H9 (cell line): ENCODE data around the gene HTRA3. TPM values are rescaled to one million over a fixed set of nuclear protein-coding genes. Genes with fewer than 3 reads are reported as not detected.

Source experiments
- DNase-seq: peaks from one replicate; pipeline ENCODE4 v3.0.0-alpha.2; 2017
- H2AFZ ChIP-seq: one replicate; pipeline ENCODE4 v1.6.1; 2013; ENCODE audit warnings: mild to moderate bottlenecking, low read length, control low read depth, moderate library complexity
- H2AK5ac ChIP-seq: 2 replicates; pipeline ENCODE4 v1.6.1; 2013; ENCODE audit warnings: low read length, control low read depth, mixed read lengths; ENCODE audit not compliant: insufficient read length
- H2BK120ac ChIP-seq: one replicate; pipeline ENCODE4 v1.6.1; 2013; ENCODE audit warnings: low read depth, mild to moderate bottlenecking, low read length, control low read depth, inconsistent platforms; ENCODE audit not compliant: poor library complexity, severe bottlenecking
- H2BK12ac ChIP-seq: 2 replicates; pipeline ENCODE4 v1.6.1; 2013; ENCODE audit warnings: low read length, control low read depth, mixed read lengths, low read depth; ENCODE audit not compliant: insufficient read length
- H2BK15ac ChIP-seq: 2 replicates; pipeline ENCODE4 v1.6.1; 2013; ENCODE audit warnings: low read depth, low read length, control low read depth
- H2BK20ac ChIP-seq: one replicate; pipeline ENCODE4 v1.6.1; 2013; ENCODE audit warnings: low read depth, mild to moderate bottlenecking, low read length, control low read depth, inconsistent platforms; ENCODE audit not compliant: poor library complexity, severe bottlenecking
- H2BK5ac ChIP-seq: 2 replicates; pipeline ENCODE4 v1.6.1; 2013; ENCODE audit warnings: low read length, control low read depth, mixed read lengths; ENCODE audit not compliant: insufficient read length
- H3K14ac ChIP-seq: 2 replicates; pipeline ENCODE4 v1.6.1; 2013; ENCODE audit warnings: low read length, control low read depth; ENCODE audit not compliant: insufficient read depth
- H3K18ac ChIP-seq: 2 replicates; pipeline ENCODE4 v1.6.1; 2013; ENCODE audit warnings: low read depth, mild to moderate bottlenecking, mixed read lengths, low read length, control low read depth; ENCODE audit not compliant: insufficient read length
- H3K23ac ChIP-seq: 2 replicates; pipeline ENCODE4 v1.6.1; 2013; ENCODE audit warnings: low read length, control low read depth, mixed read lengths, low read depth; ENCODE audit not compliant: insufficient read length
- H3K23me2 ChIP-seq: 2 replicates; pipeline ENCODE4 v1.6.1; 2013; ENCODE audit warnings: low read depth, mild to moderate bottlenecking, mixed read lengths, low read length, control low read depth; ENCODE audit not compliant: insufficient read length, poor library complexity, severe bottlenecking
- H3K27ac ChIP-seq: 2 replicates; pipeline ENCODE4 v1.5.1; 2013; ENCODE audit warnings: low read length, control low read depth, mixed read lengths, low read depth; ENCODE audit not compliant: insufficient read length
- H3K27me3 ChIP-seq: 2 replicates; pipeline ENCODE4 v1.6.1; 2013; ENCODE audit warnings: low read length, control low read depth, inconsistent platforms; ENCODE audit not compliant: insufficient read depth
- H3K4ac ChIP-seq: 2 replicates; pipeline ENCODE4 v1.6.1; 2013; ENCODE audit warnings: low read depth, mild to moderate bottlenecking, control low read depth, inconsistent platforms, low read length, moderate library complexity
- H3K4me1 ChIP-seq: 2 replicates; pipeline ENCODE4 v1.6.1; 2013; ENCODE audit warnings: low read length, control low read depth, inconsistent platforms; ENCODE audit not compliant: insufficient read depth
- H3K4me2 ChIP-seq: 2 replicates; pipeline ENCODE4 v1.6.1; 2013; ENCODE audit warnings: low read length, control low read depth, mixed read lengths; ENCODE audit not compliant: insufficient read length, insufficient read depth
- H3K56ac ChIP-seq: 2 replicates; pipeline ENCODE4 v1.6.1; 2013; ENCODE audit warnings: low read depth, mild to moderate bottlenecking, mixed read lengths, low read length, control low read depth; ENCODE audit not compliant: insufficient read length
- H3K79me1 ChIP-seq: 2 replicates; pipeline ENCODE4 v1.6.1; 2013; ENCODE audit warnings: low read depth, mild to moderate bottlenecking, moderate library complexity, low read length, control low read depth, inconsistent platforms; ENCODE audit not compliant: insufficient read depth, poor library complexity, severe bottlenecking
- H3K79me2 ChIP-seq: 2 replicates; pipeline ENCODE4 v1.6.1; 2013; ENCODE audit warnings: low read length, control low read depth, inconsistent platforms; ENCODE audit not compliant: insufficient read depth
- H3K9ac ChIP-seq: 2 replicates; pipeline ENCODE4 v1.6.1; 2013; ENCODE audit warnings: low read length, control low read depth, mixed read lengths; ENCODE audit not compliant: insufficient read length; ENCODE audit errors: extremely low read depth
- H3K9me3 ChIP-seq: one replicate; pipeline ENCODE4 v1.6.1; 2013; ENCODE audit warnings: low read depth, low read length, inconsistent platforms; ENCODE audit not compliant: control insufficient read depth
- H3T11ph ChIP-seq: one replicate; pipeline ENCODE4 v1.6.1; 2013; ENCODE audit warnings: mild to moderate bottlenecking, low read length, control low read depth, inconsistent platforms
- H4K20me1 ChIP-seq: one replicate; pipeline ENCODE4 v1.6.1; 2013; ENCODE audit not compliant: control insufficient read depth, insufficient read length, insufficient read depth
- H4K5ac ChIP-seq: 2 replicates; pipeline ENCODE4 v1.6.1; 2013; ENCODE audit warnings: low read depth, mild to moderate bottlenecking, mixed read lengths, low read length, control low read depth; ENCODE audit not compliant: insufficient read length
- H4K8ac ChIP-seq: replicated peaks from 2 replicates; pipeline ENCODE4 v1.6.1; 2013; ENCODE audit warnings: low read length, control low read depth, mixed read lengths, low read depth; ENCODE audit not compliant: insufficient read length
- H4K91ac ChIP-seq: 2 replicates; pipeline ENCODE4 v1.6.1; 2013; ENCODE audit warnings: low read depth, mild to moderate bottlenecking, moderate library complexity, mixed read lengths, low read length, control low read depth; ENCODE audit not compliant: insufficient read length
- H3K27ac Mint-ChIP-seq, 3 experiments: 2 replicates in 2 of 3; 3 replicates in 1 of 3; pipeline ENCODE4 v1.8.0; 2020 to 2021; ENCODE audit warnings: mixed read lengths in 3 of 3, mild to moderate bottlenecking in 1 of 3, moderate library complexity in 1 of 3
- H3K27me3 Mint-ChIP-seq: 2 replicates; pipeline ENCODE4 v1.8.0; 2021; ENCODE audit warnings: low read depth, mild to moderate bottlenecking, moderate library complexity, mixed read lengths
- H3K36me3 Mint-ChIP-seq, 3 experiments: 2 replicates in 2 of 3; 3 replicates in 1 of 3; pipeline ENCODE4 v1.8.0; 2020 to 2021; ENCODE audit warnings: low read depth in 3 of 3, mixed read lengths in 3 of 3; ENCODE audit not compliant: insufficient read depth in 1 of 3
- H3K4me1 Mint-ChIP-seq, 2 experiments: 2 replicates each; pipeline ENCODE4 v1.8.0; 2020; ENCODE audit warnings: mixed read lengths in 2 of 2
- H3K4me3 Mint-ChIP-seq, 2 experiments: 2 replicates in 1 of 2; 3 replicates in 1 of 2; pipeline ENCODE4 v1.8.0; 2020 to 2021; ENCODE audit warnings: mild to moderate bottlenecking in 2 of 2, mixed read lengths in 2 of 2, moderate library complexity in 1 of 2
- H3K9me3 Mint-ChIP-seq, 2 experiments: 2 replicates in 1 of 2; 3 replicates in 1 of 2; pipeline ENCODE4 v1.8.0; 2020; ENCODE audit warnings: mild to moderate bottlenecking in 2 of 2, mixed read lengths in 2 of 2, moderate library complexity in 1 of 2
- CTCF ChIP-seq: fragments of 200-600 bp; sonication (generic); conservative IDR thresholded peaks from 3 replicates; pipeline ENCODE4 v1.8.0; 2021; ENCODE audit warnings: antibody characterized with exemption, mild to moderate bottlenecking
- WGBS: extraction: QIAGEN DNeasy Blood & Tissue Kit; methylation state at CpG from one replicate; pipeline ENCODE4 v1.1.7; 2013; ENCODE audit warnings: missing lambda C conversion rate, low lambda C conversion rate, mixed read lengths; ENCODE audit not compliant: insufficient read length; ENCODE audit errors: extremely low coverage; 5-methylcytosine and 5-hydroxymethylcytosine counted together
- total RNA-seq: library from RNA; stranded (reverse); gene quantifications from 2 replicates; pipeline ENCODE4 v1.2.1, GENCODE V29; 2021

The HTRA3 gene
- total RNA-seq, 1 experiment from 2014 or later: 3.0 TPM

- no peak overlapping the region for H3K23ac ChIP-seq
- H3K18ac ChIP-seq: no peak overlapping the region
- no peak overlapping the region for H3T11ph ChIP-seq
- H3K23me2 ChIP-seq: peaks cover 4% of the 10 kb centered on the region
- no peak for TF ChIP-seq CTCF
- Mint-ChIP-seq H3K4me1 (peaks cover 0 to 7% of the 10 kb centered on the region in 2 experiments; a peak in 2 of 4 replicates), H3K36me3 (no peaks in the 10 kb centered on the region; a peak in 1 of 7 replicates), H3K4me3 (no peak overlapping the region), H3K27ac (no peak overlapping the region), H3K27me3 (peaks cover 38% of the 10 kb centered on the region), H3K9me3 (no peaks in the 10 kb centered on the region)
- no peak overlapping the region for H3K9ac ChIP-seq
- no peak overlapping the region for H2BK5ac ChIP-seq
- no peak overlapping the region for H4K91ac ChIP-seq
- no peak overlapping the region; the same call in 1 of the 2 replicates for H3K14ac ChIP-seq
- H4K20me1 ChIP-seq: no peaks in the 10 kb centered on the region
- no peak overlapping the region for H4K5ac ChIP-seq
- no peak overlapping the region for H3K4ac ChIP-seq
- no peak overlapping the region for H2BK120ac ChIP-seq
- H3K27me3 ChIP-seq: peaks cover 9% of the 10 kb centered on the region; the same call in 1 of the 2 replicates
- H2BK12ac ChIP-seq: no peak overlapping the region
- no peak overlapping the region for H4K8ac ChIP-seq
- H2BK15ac ChIP-seq: no peak overlapping the region
- no peaks in the 10 kb centered on the region for H3K79me2 ChIP-seq
- H3K4me2 ChIP-seq: no peak overlapping the region
- no CpG with 5 or more reads among the region's 30 CpGs for WGBS
- DNase-seq: no peak
- H2AK5ac ChIP-seq: no peak overlapping the region
- H3K79me1 ChIP-seq: no peaks in the 10 kb centered on the region
- no peak overlapping the region for H2BK20ac ChIP-seq
- no peak overlapping the region for H3K56ac ChIP-seq
- no peak overlapping the region for H2AFZ ChIP-seq
- H3K27ac ChIP-seq: no peak overlapping the region
- H3K4me1 ChIP-seq: no peaks in the 10 kb centered on the region
- no peaks in the 10 kb centered on the region for H3K9me3 ChIP-seq
These were observed 3.2 kb downstream of the HTRA3 start for GRCh38 chr4:8272472-8273428.
